Activated CD4-positive, alpha-beta memory T cell treated with anti-CD3 and anti-CD28 coated beads, Interleukin-2, amount 10 ng/mL, durations not matched to agents 7 days and 5 days (primary cell): ENCODE results near the gene AMN. TPM values are rescaled to one million over a fixed set of nuclear protein-coding genes. Genes with fewer than 3 reads are reported as not detected.

Experiments
- CTCF ChIA-PET: fragments of 350-600 bp; sonication (Branson Sonifier 250); formaldehyde crosslinking; loops from one replicate; lab custom pipeline; 2021; ENCODE audit warnings: antibody characterized with exemption, inconsistent platforms; lab: Charles Lee
- POLR2A ChIA-PET: fragments of 350-600 bp; sonication (Branson Sonifier 250); formaldehyde crosslinking; loops from one replicate; lab custom pipeline; 2021; ENCODE audit warnings: antibody characterized with exemption; lab: Charles Lee
- DNase-seq: peaks from one replicate; pipeline ENCODE4 v3.0.0-alpha.2; 2020
- H3K27ac Mint-ChIP-seq: one replicate; pipeline ENCODE4 v1.8.0; 2021; ENCODE audit warnings: mild to moderate bottlenecking, mixed read lengths
- H3K27me3 Mint-ChIP-seq: one replicate; pipeline ENCODE4 v1.8.0; 2021; ENCODE audit warnings: mixed read lengths
- H3K36me3 Mint-ChIP-seq: one replicate; pipeline ENCODE4 v1.8.0; 2021; ENCODE audit warnings: low read depth, mixed read lengths
- H3K4me1 Mint-ChIP-seq: one replicate; pipeline ENCODE4 v1.8.0; 2021; ENCODE audit warnings: mixed read lengths
- H3K4me3 Mint-ChIP-seq: one replicate; pipeline ENCODE4 v1.8.0; 2021; ENCODE audit warnings: mild to moderate bottlenecking, mixed read lengths
- H3K9me3 Mint-ChIP-seq: one replicate; pipeline ENCODE4 v1.8.0; 2021; ENCODE audit warnings: mixed read lengths
- total RNA-seq, 2 experiments: library from RNA; stranded (reverse); gene quantifications; one replicate each; pipeline ENCODE4 v1.2.3, GENCODE V29; 2021

Gene AMN
- total RNA-seq, 2 experiments from 2014 or later, result 0.20 to 0.23 TPM

DNA sequence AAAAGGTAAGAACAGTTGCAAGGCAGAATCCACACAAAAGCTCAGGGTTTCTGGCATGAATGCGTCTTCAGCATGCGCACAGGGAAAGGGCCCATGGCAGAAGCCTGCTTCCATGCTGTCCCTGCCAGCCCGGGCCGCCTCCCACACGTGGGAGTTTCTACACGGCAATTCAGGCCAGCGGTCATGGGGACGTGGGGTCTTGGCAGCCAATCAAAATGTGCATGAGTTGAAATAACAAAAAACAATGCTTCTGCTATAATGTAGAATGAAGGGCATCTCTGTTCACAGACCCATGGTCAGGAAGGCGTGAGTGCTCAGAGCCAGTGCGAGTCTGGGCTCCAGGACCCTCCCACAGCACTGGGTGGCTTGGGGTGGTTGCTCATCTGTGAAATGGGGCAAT is 28.6 kb downstream of the AMN start:
- Mint-ChIP-seq H3K36me3 (no peaks in the 10 kb centered on the region), H3K4me1 (peaks cover 22% of the 10 kb centered on the region), H3K27me3 (no peaks in the 10 kb centered on the region), H3K27ac (no peak overlapping the region), H3K4me3 (no peak overlapping the region), H3K9me3 (no peaks in the 10 kb centered on the region)
- ChIA-PET CTCF (no interaction called here), POLR2A (no interaction called here)
- DNase-seq, result no peak

GRCh38 chr14:102951799-102952198 is 29.3 kb downstream of the AMN start:
- CTCF ChIA-PET, result no interaction called here
- DNase-seq, result no peak
- POLR2A ChIA-PET, result no interaction called here
- Mint-ChIP-seq H3K4me1 (peaks cover 17% of the 10 kb centered on the region), H3K27ac (no peak overlapping the region), H3K27me3 (no peaks in the 10 kb centered on the region), H3K9me3 (no peaks in the 10 kb centered on the region), H3K4me3 (no peak overlapping the region), H3K36me3 (no peaks in the 10 kb centered on the region)

GRCh38 chr14:102952276-102952675 is 29.8 kb downstream of the AMN start:
- H3K4me3 Mint-ChIP-seq, result no peak overlapping the region
- no peak overlapping the region for H3K27ac Mint-ChIP-seq
- DNase-seq, result no peak
- CTCF ChIA-PET, result no interaction called here
- POLR2A ChIA-PET, result no interaction called here
- H3K27me3 Mint-ChIP-seq, result no peaks in the 10 kb centered on the region
- H3K9me3 Mint-ChIP-seq, result no peaks in the 10 kb centered on the region
- H3K36me3 Mint-ChIP-seq, result no peaks in the 10 kb centered on the region
- peaks cover 13% of the 10 kb centered on the region for H3K4me1 Mint-ChIP-seq

GRCh38 chr14:102953100-102953499 is 30.6 kb downstream of the AMN start:
- CTCF ChIA-PET, result no interaction called here
- no peak overlapping the region for H3K4me3 Mint-ChIP-seq

GRCh38 chr14:102954081-102954789 is 31.8 kb downstream of the AMN start:
- no peak overlapping the region for H3K27ac Mint-ChIP-seq
- DNase-seq, result no peak
- ChIA-PET CTCF (no interaction called here), POLR2A (no interaction called here)
- H3K9me3 Mint-ChIP-seq, result no peaks in the 10 kb centered on the region
- no peaks in the 10 kb centered on the region for H3K36me3 Mint-ChIP-seq
- H3K4me3 Mint-ChIP-seq, result no peak overlapping the region
- peaks cover 4% of the 10 kb centered on the region for H3K4me1 Mint-ChIP-seq
- no peaks in the 10 kb centered on the region for H3K27me3 Mint-ChIP-seq

More at GRCh38 chr14:102953100-102953499, 30.6 kb downstream of the AMN start:
- Mint-ChIP-seq H3K27ac (no peak overlapping the region), H3K36me3 (no peaks in the 10 kb centered on the region), H3K27me3 (no peaks in the 10 kb centered on the region), H3K9me3 (no peaks in the 10 kb centered on the region), H3K4me1 (peaks cover 10% of the 10 kb centered on the region)
- no peak for DNase-seq
- POLR2A ChIA-PET, result no interaction called here

- H3K4me3 Mint-ChIP-seq, result no peak overlapping the region
- H3K9me3 Mint-ChIP-seq, result no peaks in the 10 kb centered on the region
- H3K27me3 Mint-ChIP-seq, result no peaks in the 10 kb centered on the region
- no peaks in the 10 kb centered on the region for H3K36me3 Mint-ChIP-seq
- H3K27ac Mint-ChIP-seq, result no peak overlapping the region
- CTCF ChIA-PET, result no interaction called here
- H3K4me1 Mint-ChIP-seq, result no peaks in the 10 kb centered on the region
- POLR2A ChIA-PET, result no interaction called here
- no peak for DNase-seq
These were observed 33.4 kb downstream of the AMN start for GRCh38 chr14:102955636-102956408.

DNA sequence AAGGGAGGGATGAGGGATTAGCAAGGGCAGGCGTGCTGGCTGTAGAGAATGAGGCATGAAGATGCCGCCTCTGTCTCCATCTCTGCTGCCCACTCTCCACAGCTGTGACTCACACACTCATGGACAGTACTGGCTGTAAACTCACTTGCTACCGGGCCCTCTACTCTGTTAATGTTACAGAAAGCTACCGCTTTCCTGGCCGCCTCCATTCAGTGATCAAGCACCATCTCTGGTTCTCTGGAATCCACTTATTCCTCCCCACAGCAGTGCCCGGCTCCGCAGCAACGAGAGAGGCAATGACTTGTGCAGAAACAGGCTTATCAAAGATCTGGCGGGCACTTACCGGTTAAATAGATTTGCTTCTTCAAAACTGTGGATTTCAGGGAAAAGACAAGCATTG is 34.8 kb downstream of the AMN start:
- Mint-ChIP-seq H3K27me3 (no peaks in the 10 kb centered on the region), H3K9me3 (no peaks in the 10 kb centered on the region), H3K27ac (no peak overlapping the region), H3K4me3 (no peak overlapping the region), H3K36me3 (no peaks in the 10 kb centered on the region), H3K4me1 (no peaks in the 10 kb centered on the region)
- ChIA-PET POLR2A (no interaction called here), CTCF (interaction anchor here (0.7 kb wide), 1 partner anchor 11 kb away, joined by 8 read pairs; no protein-coding TSS in a partner anchor)
- DNase-seq, result no peak

DNA sequence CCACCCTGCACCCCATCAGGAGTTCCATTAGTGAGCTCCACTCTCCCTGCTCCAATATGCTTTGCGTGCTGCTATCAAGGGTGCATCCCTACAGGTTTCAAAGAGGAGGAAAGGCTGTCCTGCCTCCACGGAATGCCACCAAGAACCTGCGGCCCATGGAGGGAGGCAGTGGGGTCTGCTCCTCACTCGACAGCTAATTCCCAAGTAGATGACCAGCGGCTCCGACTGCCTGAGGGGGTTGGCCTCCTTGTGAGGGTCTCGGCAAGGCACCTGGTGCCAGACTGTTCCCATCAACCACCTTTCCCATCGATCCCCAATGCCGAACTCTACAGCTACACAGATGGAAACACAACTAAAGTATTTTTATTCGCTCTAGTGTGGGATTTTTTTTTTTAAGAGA is 36.0 kb downstream of the AMN start:
- ChIA-PET POLR2A (no interaction called here), CTCF (no interaction called here)
- no peaks in the 10 kb centered on the region for H3K27me3 Mint-ChIP-seq
- no peaks in the 10 kb centered on the region for H3K9me3 Mint-ChIP-seq
- H3K36me3 Mint-ChIP-seq, result no peaks in the 10 kb centered on the region
- no peak overlapping the region for H3K4me3 Mint-ChIP-seq
- H3K27ac Mint-ChIP-seq, result no peak overlapping the region
- DNase-seq, result no peak
- H3K4me1 Mint-ChIP-seq, result no peaks in the 10 kb centered on the region

DNA sequence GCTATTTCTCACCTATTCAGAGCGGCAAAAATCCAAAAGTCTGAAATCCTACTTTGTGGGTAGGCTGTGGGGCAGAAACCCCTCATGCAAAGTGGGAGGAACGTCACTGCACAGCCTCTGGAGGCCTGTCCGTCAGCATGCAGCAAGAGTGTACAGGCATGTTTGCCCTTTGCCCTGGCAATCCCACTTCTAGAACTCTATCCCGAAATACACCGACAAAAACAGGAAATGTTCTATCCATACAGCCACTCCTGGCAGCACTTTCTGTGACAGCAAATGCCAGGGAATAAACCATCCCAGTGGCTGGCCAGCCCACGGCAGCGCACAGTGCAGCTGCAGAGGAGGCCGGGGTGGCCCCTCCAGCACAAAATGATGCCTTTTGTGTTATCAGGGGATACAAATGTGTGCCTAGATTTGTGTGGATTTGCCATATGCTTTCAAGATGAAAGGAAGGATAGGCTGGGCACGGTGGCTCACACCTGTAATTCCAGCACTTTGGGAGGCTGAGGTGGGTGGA is 39.7 kb downstream of the AMN start:
- no peaks in the 10 kb centered on the region for H3K27me3 Mint-ChIP-seq
- DNase-seq, result no peak
- ChIA-PET POLR2A (no interaction called here), CTCF (no interaction called here)
- H3K9me3 Mint-ChIP-seq, result no peaks in the 10 kb centered on the region
- no peak overlapping the region for H3K27ac Mint-ChIP-seq
- H3K4me1 Mint-ChIP-seq, result no peaks in the 10 kb centered on the region
- H3K4me3 Mint-ChIP-seq, result no peak overlapping the region
- H3K36me3 Mint-ChIP-seq, result no peaks in the 10 kb centered on the region

DNA sequence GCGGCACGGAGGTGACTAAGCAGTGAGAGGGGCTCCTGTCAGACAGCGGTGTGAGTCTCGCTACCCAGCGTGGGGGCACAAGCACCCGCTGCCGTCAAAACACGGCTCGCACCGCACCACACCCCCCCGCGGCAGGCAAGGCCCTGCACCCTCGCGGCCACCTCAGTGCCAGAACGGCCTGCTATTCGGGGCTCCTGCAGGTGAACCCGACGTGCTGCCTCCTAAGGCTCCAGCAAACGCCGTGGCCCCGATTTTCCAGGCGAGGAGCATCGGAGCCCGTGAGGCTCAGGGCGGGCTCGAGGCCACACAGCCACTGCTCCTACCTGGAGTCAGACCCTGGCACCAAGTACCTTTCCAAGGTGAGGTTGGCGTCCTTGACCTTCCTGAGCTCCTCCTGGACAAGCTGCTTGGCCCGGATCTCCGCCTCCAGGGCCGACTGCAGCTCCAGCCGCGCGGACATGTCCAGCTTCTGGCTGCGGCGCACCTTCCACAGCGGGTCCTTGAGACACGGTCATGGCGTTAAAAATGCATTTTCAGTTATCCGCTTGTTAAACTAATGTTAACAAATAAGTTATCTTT is 41.8 kb downstream of the AMN start:
- no peak for DNase-seq
- ChIA-PET CTCF (no interaction called here), POLR2A (no interaction called here)
- H3K4me3 Mint-ChIP-seq, result no peak overlapping the region
- H3K27ac Mint-ChIP-seq, result no peak overlapping the region
- H3K27me3 Mint-ChIP-seq, result no peaks in the 10 kb centered on the region
- no peaks in the 10 kb centered on the region for H3K36me3 Mint-ChIP-seq
- no peaks in the 10 kb centered on the region for H3K9me3 Mint-ChIP-seq
- H3K4me1 Mint-ChIP-seq, result no peaks in the 10 kb centered on the region

DNA sequence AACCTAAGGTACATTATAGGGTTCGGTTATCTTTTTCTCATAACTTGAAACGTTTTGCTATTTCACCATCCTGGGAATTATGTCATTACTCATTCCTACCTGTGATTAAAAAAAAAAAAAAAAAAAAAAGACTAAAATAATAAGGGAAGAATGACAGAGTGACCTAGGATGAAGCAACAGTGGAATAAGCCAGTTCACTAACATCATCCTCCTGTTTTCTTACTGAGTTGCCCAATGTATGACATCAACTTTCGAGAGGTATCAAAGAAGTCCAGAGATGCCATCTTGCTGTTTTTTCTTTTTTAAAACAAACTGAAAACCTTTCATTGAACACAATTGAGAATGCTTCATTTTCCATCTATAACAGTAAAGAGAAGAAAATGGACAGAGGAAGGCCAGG is 42.8 kb downstream of the AMN start:
- no peak for DNase-seq
- Mint-ChIP-seq H3K27me3 (no peaks in the 10 kb centered on the region), H3K9me3 (no peaks in the 10 kb centered on the region), H3K4me3 (no peak overlapping the region), H3K4me1 (no peaks in the 10 kb centered on the region), H3K27ac (no peak overlapping the region), H3K36me3 (no peaks in the 10 kb centered on the region)
- POLR2A ChIA-PET, result no interaction called here
- CTCF ChIA-PET, result no interaction called here

DNA sequence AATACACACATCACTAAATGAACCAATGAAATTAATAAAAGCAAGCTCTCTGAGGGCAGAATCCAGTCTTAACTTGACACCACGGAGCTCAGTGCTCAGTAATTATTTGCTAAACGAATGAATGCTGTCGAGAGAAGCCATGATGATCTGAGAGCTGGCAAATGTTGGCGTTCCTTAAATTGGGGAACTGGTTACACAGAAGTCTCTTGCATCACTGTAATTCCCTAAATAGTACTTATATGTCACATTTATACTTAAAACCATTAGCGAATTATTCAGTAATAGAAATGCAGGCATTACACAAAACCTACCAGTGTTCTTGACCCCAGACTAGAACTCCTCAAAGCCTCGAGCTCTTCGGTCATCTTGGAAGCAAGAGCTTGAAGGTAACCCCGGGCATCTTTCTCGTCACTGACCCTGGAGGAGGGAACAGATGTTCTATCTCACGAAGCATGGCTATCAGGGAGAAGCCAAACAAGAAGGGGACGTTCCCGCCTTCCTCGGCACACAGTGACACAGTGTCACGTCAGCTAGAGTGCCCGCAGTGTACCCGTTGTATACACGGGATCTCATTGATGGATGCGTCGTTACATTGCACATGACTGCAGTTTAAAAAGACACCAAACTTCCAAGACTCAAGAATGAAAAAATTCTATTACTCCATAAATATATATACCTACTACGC is 43.6 kb downstream of the AMN start:
- Mint-ChIP-seq H3K36me3 (no peaks in the 10 kb centered on the region), H3K9me3 (no peaks in the 10 kb centered on the region), H3K4me1 (no peaks in the 10 kb centered on the region), H3K27ac (no peak overlapping the region), H3K4me3 (no peak overlapping the region), H3K27me3 (no peaks in the 10 kb centered on the region)
- POLR2A ChIA-PET, result no interaction called here
- CTCF ChIA-PET, result no interaction called here
- no peak for DNase-seq
